K562 (cell line): Measurements from ENCODE around the gene UNC13A. TPM values are rescaled to one million over a fixed set of nuclear protein-coding genes. Genes with fewer than 3 reads are reported as not detected.

Experiments used
- ATAC-seq: fragments of 200-7000 bp; cut with Tn5 transposase; 3 replicates; pipeline ENCODE4 v1.9.1; 2020; ENCODE audit warnings: moderate library complexity
- BruUV-seq: library from RNA; stranded (reverse); fragments of 400-500 nt; replicated peaks from 2 replicates; lab custom pipeline; 2021; lab: Mats Ljungman, UMichigan
- CTCF ChIA-PET: fragments of 300-600 bp; formaldehyde crosslinking; extraction: SDS; loops from one replicate; lab custom pipeline; 2021; ENCODE audit warnings: low intra/inter-chr PET ratio; lab: Yijun Ruan, JAX
- POLR2A ChIA-PET: fragments of 300-600, 350-650 bp; sonication (Branson Sonifier 250); formaldehyde crosslinking; extraction: SDS; loops from one replicate; lab custom pipeline; 2021; ENCODE audit warnings: antibody characterized with exemption, inconsistent platforms; lab: Yijun Ruan, JAX
- DNase-seq, 4 experiments: peaks; one replicate each; pipeline versions ENCODE4 v3.0.0 to v3.0.0-alpha.2; 2011 to 2018; ENCODE audit warnings: low spot score in 3 of 4, mixed read lengths in 3 of 4; ENCODE audit errors: extremely low read depth in 1 of 4
- FAIRE-seq: peaks from 2 replicates; lab custom pipeline; 2011; peaks lifted over from hg19 to GRCh38; lab: Jason Lieb, UNC
- H2AFZ ChIP-seq: 2 replicates; pipeline ENCODE4 v1.6.0; 2011; ENCODE audit warnings: low read depth, low read length, control low read depth, inconsistent platforms
- H3K27ac ChIP-seq: fragments of 200-600 bp; 3 replicates; pipeline ENCODE4 v1.8.0; 2011; ENCODE audit warnings: low read depth, mild to moderate bottlenecking, control low read depth, inconsistent platforms, low read length, moderate library complexity, mixed read lengths; ENCODE audit errors: extremely low read depth
- H3K27me3 ChIP-seq, 2 experiments: fragments of 300-600 bp in 1 of 2; 2 replicates in 1 of 2; 3 replicates in 1 of 2; pipeline versions ENCODE4 v1.6.0 to v1.8.0; 2011; ENCODE audit warnings: inconsistent platforms in 2 of 2, low read length in 2 of 2, mild to moderate bottlenecking in 1 of 2, mixed read lengths in 1 of 2, moderate library complexity in 1 of 2; ENCODE audit not compliant: control insufficient read depth in 2 of 2, insufficient read depth in 2 of 2
- H3K36me3 ChIP-seq: fragments of 300-600 bp; 3 replicates; pipeline ENCODE4 v1.8.0; 2011; ENCODE audit warnings: mild to moderate bottlenecking, low read length, inconsistent platforms; ENCODE audit not compliant: control insufficient read depth, insufficient read depth
- H3K4me1 ChIP-seq, 2 experiments: fragments of 200-600 bp in 1 of 2; replicated peaks in 1 of 2; 2 replicates in 1 of 2; 3 replicates in 1 of 2; pipeline versions ENCODE4 v1.5.1 to v1.8.0; 2011; ENCODE audit warnings: inconsistent platforms in 2 of 2, low read length in 2 of 2, mild to moderate bottlenecking in 1 of 2, mixed read lengths in 1 of 2, moderate library complexity in 1 of 2; ENCODE audit not compliant: control insufficient read depth in 2 of 2, insufficient read depth in 2 of 2
- H3K4me2 ChIP-seq: 2 replicates; pipeline ENCODE4 v1.6.1; 2011; ENCODE audit warnings: low read length, control low read depth, inconsistent platforms, mixed read lengths; ENCODE audit not compliant: insufficient read depth
- H3K4me3 ChIP-seq: fragments of 200-600 bp; sonication (generic), shearing (Covaris generic); 2 replicates; pipeline ENCODE4 v1.5.1; 2016; ENCODE audit warnings: control low read depth, inconsistent platforms
- H3K79me2 ChIP-seq: fragments of 200-600 bp; 3 replicates; pipeline ENCODE4 v1.8.0; 2011; ENCODE audit warnings: low read length, inconsistent platforms; ENCODE audit not compliant: control insufficient read depth, insufficient read depth
- H3K9ac ChIP-seq, 2 experiments: 2 replicates each; pipeline versions ENCODE4 v1.6.0 to v1.6.1; 2011; ENCODE audit warnings: low read depth in 2 of 2, low read length in 2 of 2, control low read depth in 1 of 2, inconsistent platforms in 1 of 2, mild to moderate bottlenecking in 1 of 2, mixed read lengths in 1 of 2; ENCODE audit not compliant: insufficient read depth in 1 of 2
- H3K9me1 ChIP-seq: one replicate; pipeline ENCODE4 v1.6.0; 2011; ENCODE audit warnings: inconsistent platforms, mild to moderate bottlenecking, low read length, moderate library complexity; ENCODE audit not compliant: control insufficient read depth, insufficient read depth
- H3K9me3 ChIP-seq: replicated peaks from 2 replicates; pipeline ENCODE4 v1.5.1; 2011; ENCODE audit warnings: low read depth, low read length, inconsistent platforms; ENCODE audit not compliant: control insufficient read depth, insufficient read depth
- H4K20me1 ChIP-seq: replicated peaks from 2 replicates; pipeline ENCODE4 v1.6.1; 2011; ENCODE audit warnings: low read length, inconsistent platforms, mixed read lengths; ENCODE audit not compliant: control insufficient read depth, insufficient read depth
- E2F8 ChIP-seq: fragments of 450-650 bp; IDR thresholded peaks from 2 replicates; pipeline ENCODE4 v1.7.1; 2018; ENCODE audit warnings: mild to moderate bottlenecking, low read depth; ENCODE audit not compliant: partially characterized antibody
- EGR1 ChIP-seq: fragments of 450-650 bp; conservative IDR thresholded peaks from 2 replicates; pipeline ENCODE4 v1.6.1; 2017; ENCODE audit warnings: mild to moderate bottlenecking
- NR3C1 ChIP-seq: sonication (generic); formaldehyde crosslinking; IDR thresholded peaks from 2 replicates; pipeline ENCODE4 v1.8.1; 2022; ENCODE audit warnings: missing genetic modification reagents
- POLR3G ChIP-seq: IDR thresholded peaks from 2 replicates; pipeline ENCODE4 v1.6.1; 2011; ENCODE audit not compliant: insufficient read length, insufficient replicate concordance; ENCODE audit errors: extremely low read depth
- TGIF2 ChIP-seq: sonication (generic); formaldehyde crosslinking; IDR thresholded peaks from 2 replicates; pipeline ENCODE4 v1.8.1; 2022; ENCODE audit warnings: mild to moderate bottlenecking, missing genetic modification reagents, moderate library complexity
- WGBS: fragments of 100-300 bp; shearing (Covaris generic); methylation state at CpG from one replicate; pipeline ENCODE4 v1.1.6; 2016; ENCODE audit warnings: low coverage, mixed read lengths; ENCODE audit not compliant: insufficient coverage; ENCODE audit errors: missing lambda C conversion rate; 5-methylcytosine and 5-hydroxymethylcytosine counted together
- in situ Hi-C: fragments of 300-500 bp; cut with MboI; formaldehyde crosslinking; loops from 4 replicates; pipeline ENCODE4 v1.15.0; 2018; ENCODE audit warnings: inconsistent platforms, mixed read lengths
- intact Hi-C: fragments of 100-400 bp; cut with micrococcal nuclease; formaldehyde crosslinking; loops from 2 replicates; pipeline ENCODE4 v1.14.2; 2022
- polyA plus RNA-seq, 8 experiments: library from polyadenylated mRNA; depleted of rRNA in 4 of 8; stranded (reverse) in 5 of 8; unstranded in 3 of 8; fragments of >200 nt; fragmentation: Nextera tagmentation in 2 of 8; fragmentation: Illumina TruSeq in 1 of 8; extraction: Ambion mirVana in 2 of 8; extraction: Trizol in 1 of 8; gene quantifications; 2 replicates each; pipeline versions ENCODE4 v1.2.1 to v1.2.3, GENCODE V29; 2011 to 2014; ENCODE audit warnings: inconsistent platforms in 1 of 8, missing spikeins in 1 of 8
- total RNA-seq, 7 experiments: library from RNA; depleted of rRNA in 6 of 7; stranded (reverse); fragments of >200 nt in 6 of 7; fragmentation: Illumina TruSeq in 2 of 7; extraction: Trizol in 2 of 7; gene quantifications; 2 replicates each; pipeline versions ENCODE4 v1.2.1 to v1.2.3, GENCODE V29; 2011 to 2021; ENCODE audit warnings: low replicate concordance in 1 of 7

UNC13A gene
- total and polyA plus RNA-seq, 9 of the 15 experiments (the other 6 are each of a cell fraction or from before 2014, with no cell fraction given) = 0.03 to 1.0 (median 0.25) TPM

- in situ Hi-C loops (no loop called here), intact Hi-C loops (no loop called here)
- TF ChIP-seq TGIF2 (CRISPR knock-in tag) (no peak), POLR3G (no peak), EGR1 (peak; percentile 21; the same call in 1 of the 2 replicates), E2F8 (no peak), NR3C1 (no peak)
- FAIRE-seq (no peak), ATAC-seq (peak; percentile 17), DNase-seq (peak in 3 of 4 experiments; percentile 23 to 28 (median 26))
- ChIA-PET CTCF (no interaction called here), POLR2A (interaction anchor here (0.7 kb wide), 1 partner anchor 56 kb away, joined by 3 read pairs; no protein-coding TSS in a partner anchor)
- Histone ChIP-seq H3K79me2 (no peaks in the 10 kb centered on the region), H3K27me3 (peaks cover 3 to 19% of the 10 kb centered on the region in 2 experiments; a peak in 4 of 5 replicates), H2AFZ (no peak overlapping the region), H3K9ac (peak overlapping the region in 1 of 2 experiments; percentile 79; a peak in 1 of 4 replicates), H3K9me1 (no peaks in the 10 kb centered on the region), H3K4me2 (peak overlapping the region; percentile 52; the same call in 1 of the 2 replicates), H3K4me3 (no peak overlapping the region; the same call in 1 of the 2 replicates), H3K9me3 (no peaks in the 10 kb centered on the region), H3K4me1 (peaks cover 0 to 24% of the 10 kb centered on the region in 2 experiments; a peak in 3 of 5 replicates), H3K36me3 (no peaks in the 10 kb centered on the region), H3K27ac (no peak overlapping the region), H4K20me1 (peaks cover 14% of the 10 kb centered on the region; the same call in 1 of the 2 replicates)
- no TSS peak for BruUV-seq
- WGBS = 1% methylated on average over 18 of the region's 24 CpGs
These were observed 855 bp downstream of the UNC13A start for GRCh38 chr19:17687141-17687856.
